HEK293 (cell line): ENCODE measurements around the gene CCNG1.

Source experiments
- ATF2 ChIP-seq: fragments of 450-650 bp; formaldehyde crosslinking; IDR thresholded peaks from 2 replicates; pipeline ENCODE4 v1.5.1; 2016; ENCODE audit warnings: missing biosample characterization, missing genetic modification characterization, low read depth
- CTCF ChIP-seq: fragments of 450-650 bp; formaldehyde crosslinking; IDR thresholded peaks from 2 replicates; pipeline ENCODE4 v1.5.1; 2016; ENCODE audit warnings: missing biosample characterization, missing genetic modification characterization
- GLI4 ChIP-seq: fragments of 450-650 bp; formaldehyde crosslinking; IDR thresholded peaks from 2 replicates; pipeline ENCODE4 v1.5.1; 2016; ENCODE audit warnings: missing biosample characterization, missing genetic modification characterization
- PBX3 ChIP-seq: sonication (generic); formaldehyde crosslinking; IDR thresholded peaks from 2 replicates; pipeline ENCODE4 v1.8.1; 2022; ENCODE audit warnings: mild to moderate bottlenecking, moderate library complexity, missing genetic modification reagents
- PRDM1 ChIP-seq: fragments of 450-650 bp; formaldehyde crosslinking; IDR thresholded peaks from 2 replicates; pipeline ENCODE4; 2016; ENCODE audit warnings: missing biosample characterization, missing genetic modification characterization
- ZBTB10 ChIP-seq: fragments of 450-650 bp; formaldehyde crosslinking; IDR thresholded peaks from 2 replicates; pipeline ENCODE4 v1.5.1; 2016; ENCODE audit warnings: missing biosample characterization, missing genetic modification characterization
- ZNF274 ChIP-seq, 2 experiments: fragments of 200-500 bp in 1 of 2; fragments of 450-650 bp in 1 of 2; sonication (Bioruptor generic) in 1 of 2; formaldehyde crosslinking in 1 of 2; IDR thresholded peaks; 2 replicates each; pipeline versions ENCODE4 v1.5.1 to v1.6.1; 2014 to 2016; ENCODE audit warnings: borderline replicate concordance in 1 of 2, inconsistent platforms in 1 of 2, low read length in 1 of 2, missing biosample characterization in 1 of 2, missing genetic modification characterization in 1 of 2
- ZNF354C ChIP-seq: fragments of 450-650 bp; formaldehyde crosslinking; IDR thresholded peaks from 2 replicates; pipeline ENCODE4 v1.5.1; 2016; ENCODE audit warnings: missing biosample characterization, missing genetic modification characterization, low read depth, borderline replicate concordance
- ZNF449 ChIP-seq: fragments of 450-650 bp; formaldehyde crosslinking; IDR thresholded peaks from 2 replicates; pipeline ENCODE4 v1.5.1; 2017; ENCODE audit warnings: missing biosample characterization, mild to moderate bottlenecking, missing genetic modification characterization, moderate library complexity
- ZNF530 ChIP-seq: fragments of 450-650 bp; formaldehyde crosslinking; IDR thresholded peaks from 2 replicates; pipeline ENCODE4 v1.5.1; 2016; ENCODE audit warnings: low read depth, missing biosample characterization, missing genetic modification characterization
- ZNF837 ChIP-seq: fragments of 450-650 bp; formaldehyde crosslinking; IDR thresholded peaks from 2 replicates; pipeline ENCODE4 v1.5.1; 2016; ENCODE audit warnings: missing biosample characterization, missing genetic modification characterization

- no peak for TF ChIP-seq PRDM1 (tag by site-specific recombination)
- TF ChIP-seq ZBTB10, result no peak
- TF ChIP-seq ZNF449 (tag by site-specific recombination), result no peak
- TF ChIP-seq PBX3 (CRISPR knock-in tag), result no peak
- no peak for TF ChIP-seq ZNF837 (tag by site-specific recombination)
- no peak for TF ChIP-seq CTCF (tag by site-specific recombination)
- no peak for TF ChIP-seq ZNF354C
- no peak for TF ChIP-seq GLI4 (tag by site-specific recombination)
- no peak for TF ChIP-seq ZNF274 (IDR thresholded peaks at IDR 0.05; ENCODE audit: low read length)
- TF ChIP-seq ZNF274 (tag by site-specific recombination; IDR thresholded peaks at IDR 0.05; ENCODE audit: borderline replicate concordance), result no peak
- TF ChIP-seq ATF2 (tag by site-specific recombination), result no peak
- no peak for TF ChIP-seq ZNF530 (tag by site-specific recombination)
Observed at GRCh38 chr5:163456840-163457239, 19.4 kb downstream of the CCNG1 start.
